CD4-positive, alpha-beta T cell treated with Interferon alpha-2 for 1 hour (primary cell): ENCODE data around the gene TOB1.
"Not testable (repeated sequence)": the region's sequence is repeated elsewhere in the genome, so short reads cannot be mapped to it uniquely, and the experiment has no call there.

Experiments
- DNase-seq, 2 donors: peaks; one replicate each; pipeline ENCODE4 v3.0.0-alpha.2; 2020 to 2022

TOB1 gene

GRCh38 chr17:50898369-50899004 lies 32.3 kb upstream of the TOB1 start:
- no peak for DNase-seq

- not testable (repeated sequence) for DNase-seq
These were observed 28.4 kb upstream of the TOB1 start for GRCh38 chr17:50894513-50894912.

- no peak for DNase-seq
These were observed 27.2 kb upstream of the TOB1 start for GRCh38 chr17:50893183-50893993.

- no peak for DNase-seq
These were observed 26.1 kb upstream of the TOB1 start for GRCh38 chr17:50892101-50892776.

GRCh38 chr17:50891577-50891989 lies 25.4 kb upstream of the TOB1 start:
- no peak for DNase-seq

GRCh38 chr17:50890675-50891516 lies 24.7 kb upstream of the TOB1 start:
- DNase-seq: no peak

- no peak for DNase-seq
These were observed 23.5 kb upstream of the TOB1 start for GRCh38 chr17:50889528-50890118.

- no peak for DNase-seq
These were observed 21.6 kb upstream of the TOB1 start for GRCh38 chr17:50887705-50888245.

GRCh38 chr17:50884439-50885311 lies 18.5 kb upstream of the TOB1 start:
- no peak for DNase-seq

GRCh38 chr17:50883850-50884438 lies 17.8 kb upstream of the TOB1 start:
- peak in 1 of 2 donors; percentile 28 for DNase-seq

GRCh38 chr17:50882851-50883250 lies 16.7 kb upstream of the TOB1 start:
- DNase-seq: no peak

- DNase-seq: no peak
These were observed 15.0 kb upstream of the TOB1 start for GRCh38 chr17:50881182-50881581.

- DNase-seq: no peak
These were observed 12.9 kb upstream of the TOB1 start for GRCh38 chr17:50879086-50879485.

GRCh38 chr17:50877838-50878237 lies 11.7 kb upstream of the TOB1 start:
- no peak for DNase-seq

- DNase-seq: not testable (repeated sequence)
These were observed 10.9 kb upstream of the TOB1 start for GRCh38 chr17:50877042-50877441.

GRCh38 chr17:50875074-50875473 lies 8.9 kb upstream of the TOB1 start:
- no peak for DNase-seq

- DNase-seq: peak; percentile 32 to 62
These were observed 6.7 kb upstream of the TOB1 start for GRCh38 chr17:50872710-50873424.

- no peak for DNase-seq
These were observed 5.7 kb upstream of the TOB1 start for GRCh38 chr17:50871898-50872297.

- peak; percentile 42 to 76 for DNase-seq
These were observed 5.2 kb upstream of the TOB1 start for GRCh38 chr17:50871364-50871763.

GRCh38 chr17:50868602-50869001 lies 2.4 kb upstream of the TOB1 start:
- no peak for DNase-seq
